ENCODE data around the gene PRDM16.

PRDM16 gene

GRCh38 chr1:3440711-3441409 lies 371.9 kb downstream of the PRDM16 start:
- DNase-seq: no peak

GRCh38 chr1:3441410-3441847 lies 372.4 kb downstream of the PRDM16 start:
- DNase-seq: no peak

- no peak for DNase-seq
Observed at GRCh38 chr1:3441880-3442279, 372.9 kb downstream of the PRDM16 start.

- DNase-seq: no peak
Observed at GRCh38 chr1:3442331-3442730, 373.3 kb downstream of the PRDM16 start.

GRCh38 chr1:3442901-3443300 lies 373.9 kb downstream of the PRDM16 start:
- no peak for DNase-seq

- no peak for DNase-seq
Observed at GRCh38 chr1:3443807-3444206, 374.8 kb downstream of the PRDM16 start.

GRCh38 chr1:3444298-3444697 lies 375.3 kb downstream of the PRDM16 start:
- DNase-seq: no peak

GRCh38 chr1:3444736-3445135 lies 375.7 kb downstream of the PRDM16 start:
- no peak for DNase-seq

- no peak for DNase-seq
Observed at GRCh38 chr1:3450202-3450863, 381.3 kb downstream of the PRDM16 start.

- DNase-seq: no peak
Observed at GRCh38 chr1:3450983-3451382, 382.0 kb downstream of the PRDM16 start.

- DNase-seq: no peak
Observed at GRCh38 chr1:3451994-3452865, 383.2 kb downstream of the PRDM16 start.

- DNase-seq: no peak
Observed at GRCh38 chr1:3452866-3453175, 383.8 kb downstream of the PRDM16 start.

- peak; percentile 39 to 63 (median 47) for DNase-seq
Observed at GRCh38 chr1:3453203-3453761, 384.3 kb downstream of the PRDM16 start.

- peak in 3 of 5 experiments; percentile 10 to 26 (median 10) for DNase-seq
Observed at GRCh38 chr1:3453891-3454810, 385.1 kb downstream of the PRDM16 start, which contains the start of gene ARHGEF16. Gene ARHGEF16, plus strand, starts transcription at chr1:3454665. Its CDS starts 8,420 bp downstream, at chr1:3463085.

- no peak for DNase-seq
Observed at GRCh38 chr1:3454811-3455618, 386.0 kb downstream of the PRDM16 start.

- DNase-seq: no peak
Observed at GRCh38 chr1:3455670-3456448, 386.9 kb downstream of the PRDM16 start.

GRCh38 chr1:3456449-3456963 lies 387.5 kb downstream of the PRDM16 start:
- no peak for DNase-seq

GRCh38 chr1:3456964-3457909 lies 388.2 kb downstream of the PRDM16 start:
- no peak for DNase-seq
